ENCODE measurements around the gene CLDND1.
A peak's percentile ranks its signal among the peaks of the same experiment; 100 is the strongest.
"Not testable (repeated sequence)": the region's sequence is repeated elsewhere in the genome, so short reads cannot be mapped to it uniquely, and the experiment has no call there.

The CLDND1 gene

DNA sequence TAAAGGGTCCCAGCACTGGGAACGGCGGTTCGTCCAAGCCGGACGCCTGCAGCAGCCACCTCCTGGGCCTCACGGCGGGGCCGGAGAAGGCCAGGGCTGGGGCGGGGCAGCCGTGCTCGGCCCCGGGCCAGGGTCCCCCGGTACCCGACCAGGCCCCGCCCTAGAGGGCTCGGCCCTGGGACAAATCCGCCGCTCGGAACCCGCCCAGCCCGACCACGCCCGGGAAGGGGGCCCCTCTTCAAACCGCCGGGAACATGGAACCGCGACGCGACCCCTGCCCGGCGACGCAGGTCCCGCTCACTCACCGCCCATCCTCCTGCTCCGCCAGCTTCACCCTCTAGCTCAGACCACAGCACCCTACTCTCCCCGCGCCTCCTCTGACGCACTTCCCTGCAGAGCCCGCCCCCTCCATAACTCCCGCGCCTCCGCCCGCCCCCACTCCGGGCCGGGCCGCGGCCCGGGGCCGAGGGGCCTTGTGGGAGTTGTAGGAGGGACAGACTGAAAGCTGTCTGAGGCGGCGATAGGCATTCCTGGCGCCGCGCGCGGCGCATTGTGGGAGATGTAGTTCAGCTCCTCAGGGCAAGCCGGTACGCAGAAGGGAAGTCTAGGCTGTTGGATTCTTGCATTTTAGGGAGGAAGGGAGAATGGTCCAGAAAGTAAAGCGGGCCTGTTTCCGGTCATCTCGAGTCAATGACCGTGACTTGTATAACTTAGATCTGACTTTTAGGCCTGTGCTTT, at the start of gene CLDND1:
Gene CLDND1 (minus strand): TSS at position 359 of the 738 bp plus-strand sequence. CDS start 1,478 bp downstream, outside the sequence.
- peak; percentile 98 for DNase-seq

DNA sequence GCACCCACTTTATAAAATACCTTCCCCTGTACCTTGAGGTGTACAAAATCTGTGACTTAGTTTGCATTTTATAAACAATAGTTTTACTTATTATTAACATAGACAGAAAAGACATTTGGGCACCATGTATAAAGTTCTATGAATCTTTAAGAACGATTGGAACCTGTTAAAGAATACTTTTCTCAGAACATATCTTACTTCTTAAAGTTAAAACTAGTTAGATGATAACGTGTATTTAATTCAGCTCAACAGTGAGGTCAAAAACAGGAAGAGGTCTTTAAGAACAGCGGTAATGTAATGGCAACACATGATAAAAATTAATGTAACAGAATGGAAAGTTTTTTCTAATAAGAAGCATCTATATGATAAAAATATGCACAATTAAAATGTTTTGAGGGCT, 45.7 kb upstream of the CLDND1 start:
- DNase-seq: no peak

DNA sequence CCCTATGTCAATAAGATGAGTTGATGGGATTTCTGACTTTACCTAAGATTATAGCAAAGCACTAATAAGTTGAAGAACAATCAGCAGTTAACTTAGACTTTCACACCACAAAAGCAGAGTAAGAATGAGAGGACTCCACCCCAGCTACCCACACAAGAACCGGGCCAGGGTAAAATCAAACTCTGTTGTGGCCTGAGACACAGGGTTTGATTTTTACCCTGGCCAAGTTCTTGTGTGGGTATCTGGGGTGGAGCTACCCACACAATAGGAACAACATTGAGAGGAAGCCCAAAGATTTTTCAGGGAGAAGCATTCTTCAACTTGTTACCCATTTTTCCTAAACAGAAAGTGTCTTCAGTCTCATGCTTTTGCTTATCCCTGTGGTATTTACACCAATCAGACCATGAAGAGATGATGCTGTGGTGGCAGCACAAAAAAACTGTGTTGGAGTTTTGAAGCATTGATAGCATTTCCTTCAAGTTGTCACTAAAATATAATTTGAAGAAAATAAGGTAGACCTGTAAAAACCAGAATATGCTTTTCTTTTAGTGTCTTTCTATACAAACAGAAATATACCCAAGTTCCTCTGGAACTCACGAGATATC, 45.1 kb upstream of the CLDND1 start:
- peak; percentile 78 for DNase-seq

DNA sequence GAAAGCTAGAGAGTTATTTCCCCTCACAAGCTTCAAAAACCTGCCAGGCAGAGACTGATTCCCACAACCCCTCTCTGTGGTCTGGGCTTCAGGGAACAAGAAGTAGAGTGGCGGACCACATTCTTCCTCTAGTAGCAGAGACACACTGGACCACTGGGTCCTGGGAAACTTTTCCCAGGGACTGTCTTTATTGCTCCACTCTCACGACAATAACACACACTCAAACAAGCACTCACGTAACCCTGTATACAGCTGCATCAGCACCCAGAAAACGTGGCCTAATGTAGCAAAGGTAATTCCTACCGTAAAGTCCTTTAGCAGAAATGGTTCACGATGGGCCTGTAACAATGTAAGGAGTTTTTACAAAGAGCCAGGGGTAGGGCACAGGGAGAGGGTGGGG, 43.1 kb upstream of the CLDND1 start:
- DNase-seq: no peak

DNA sequence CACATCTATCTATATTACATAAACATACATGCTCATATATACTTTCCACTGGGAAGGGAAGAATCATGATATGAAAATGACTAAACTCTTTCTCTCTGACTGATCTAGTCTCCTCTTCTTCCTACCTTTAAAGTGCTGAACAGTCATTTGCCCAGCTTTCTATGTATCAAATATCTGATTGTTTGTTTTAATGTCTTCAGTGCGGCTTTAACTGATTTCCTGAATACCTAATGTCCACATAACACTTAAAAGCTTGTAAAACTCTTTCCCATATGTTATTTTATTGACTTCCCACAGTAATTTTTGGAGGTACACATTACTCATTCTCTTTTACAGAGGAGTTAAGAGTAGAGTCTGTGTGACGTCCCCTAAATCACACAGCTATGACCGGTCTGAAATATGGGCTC, 42.5 kb upstream of the CLDND1 start:
- DNase-seq: peak; percentile 80

DNA sequence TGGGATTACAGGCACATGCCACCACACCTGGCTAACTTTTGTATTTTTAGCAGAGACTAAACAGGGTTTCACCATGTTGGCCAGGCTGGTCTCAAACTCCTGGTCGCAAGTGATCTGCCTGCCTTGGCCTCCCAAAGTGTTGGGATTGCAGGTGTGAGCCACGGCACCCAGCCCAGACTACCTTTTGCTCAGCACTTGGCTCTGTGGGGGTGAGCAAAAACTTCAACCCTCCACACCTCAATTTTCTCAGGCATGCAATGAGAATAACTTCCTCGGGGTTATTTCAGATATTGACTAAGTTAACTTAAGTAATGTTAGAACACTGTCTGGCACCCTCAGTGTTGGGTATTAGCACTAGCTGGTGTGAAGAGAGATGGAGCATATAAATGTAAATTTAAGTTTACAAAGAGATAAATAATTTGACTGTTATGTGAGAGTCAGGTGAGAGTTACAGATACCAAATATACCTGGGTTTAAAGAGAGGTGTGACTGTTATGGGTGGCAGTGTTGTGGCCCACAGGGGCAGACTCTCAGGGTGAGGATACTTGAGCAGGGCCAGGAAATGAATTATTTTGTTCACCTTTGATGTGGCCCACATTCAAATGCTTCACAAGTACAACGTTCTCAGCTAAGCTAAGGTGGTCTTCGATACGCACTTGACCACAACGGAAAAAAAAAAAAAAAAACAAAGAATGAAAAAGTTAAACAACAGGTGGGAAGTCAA, 41.7 kb upstream of the CLDND1 start:
- DNase-seq: peak; percentile 53

DNA sequence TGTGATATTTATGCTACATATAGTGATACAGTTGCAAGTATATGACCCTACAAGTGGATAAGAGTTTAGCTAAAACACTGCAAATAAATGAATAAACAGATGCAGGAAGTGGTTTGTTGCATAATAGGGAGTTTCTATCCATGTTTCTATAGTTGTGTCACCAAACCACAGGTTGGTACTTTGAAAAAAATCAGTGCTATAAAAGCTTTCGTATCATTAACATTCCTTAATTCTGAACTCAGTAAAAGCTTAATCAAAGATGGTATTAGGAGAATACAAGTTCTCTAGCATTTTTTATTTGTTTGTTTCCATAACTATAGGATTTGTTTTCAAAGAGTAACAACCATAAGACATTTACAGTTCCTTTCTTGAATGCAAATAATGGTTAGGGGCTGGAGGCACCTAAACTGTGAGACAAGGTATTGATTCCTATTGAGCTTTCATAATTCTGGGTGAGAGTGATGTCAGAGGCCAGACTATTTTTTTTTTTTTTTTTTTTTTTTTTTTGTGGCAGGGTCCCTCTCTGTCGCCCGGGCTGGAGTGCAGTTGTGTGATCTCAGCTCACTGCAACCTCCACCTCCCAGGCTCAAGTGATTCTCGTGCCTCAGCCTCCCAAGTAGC, 41.1 kb upstream of the CLDND1 start:
- DNase-seq: peak; percentile 81

DNA sequence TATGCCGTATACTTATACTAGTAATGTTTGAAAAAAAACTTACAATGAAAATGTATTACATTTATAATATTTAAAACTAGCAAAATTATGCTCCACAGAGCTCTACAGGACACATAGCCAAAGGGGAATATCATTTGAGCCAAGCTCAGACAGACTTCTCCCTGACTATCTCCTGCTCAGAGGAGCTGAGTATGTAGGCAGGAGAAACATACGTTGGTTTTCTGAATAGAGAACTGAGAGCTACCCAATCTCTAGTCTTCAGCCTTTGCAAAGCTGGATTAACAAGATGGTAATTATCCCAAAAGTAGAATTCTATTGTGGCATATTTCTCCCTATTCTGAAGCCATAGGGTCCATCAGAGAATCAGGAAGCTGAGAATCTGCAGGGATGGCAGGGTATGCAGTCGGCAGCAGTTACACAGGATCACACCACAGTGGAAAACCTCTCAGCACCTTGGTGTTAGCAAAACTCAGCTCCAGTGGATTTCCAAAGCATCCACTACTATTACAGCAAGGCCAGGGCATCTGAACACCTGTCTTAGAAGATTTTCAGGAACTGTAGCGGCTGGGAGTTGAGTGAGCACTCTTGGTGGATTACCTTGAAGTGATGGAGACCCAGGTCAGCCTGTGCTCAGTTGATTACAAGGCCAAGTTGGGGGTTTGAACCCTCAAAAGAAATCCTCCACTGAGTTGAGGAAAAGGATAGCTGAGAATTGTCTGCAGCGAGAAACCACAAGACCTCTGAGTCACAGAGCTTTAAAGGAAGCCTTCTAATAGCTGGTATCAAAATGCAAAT, 39.2 kb upstream of the CLDND1 start:
- DNase-seq: peak; percentile 76

DNA sequence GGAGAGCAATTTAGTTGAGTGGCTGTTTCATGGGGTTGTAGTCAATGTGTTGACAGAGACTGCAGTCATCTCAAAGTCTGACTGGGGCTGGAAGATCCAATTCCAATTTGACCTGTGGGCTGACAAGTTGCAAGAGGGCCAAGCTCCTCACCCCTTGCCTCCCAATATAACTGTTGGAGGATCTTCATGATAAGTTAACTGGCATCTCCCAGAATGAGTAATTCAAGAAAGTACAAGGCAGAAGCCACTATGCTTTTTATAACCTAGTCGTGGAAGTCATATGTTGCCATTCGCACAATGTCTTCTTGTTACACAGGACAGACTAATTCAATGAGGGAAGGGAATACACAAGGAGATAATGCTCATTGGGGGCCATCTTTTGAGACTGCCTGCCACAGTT, 38.2 kb upstream of the CLDND1 start:
- peak; percentile 80 for DNase-seq

DNA sequence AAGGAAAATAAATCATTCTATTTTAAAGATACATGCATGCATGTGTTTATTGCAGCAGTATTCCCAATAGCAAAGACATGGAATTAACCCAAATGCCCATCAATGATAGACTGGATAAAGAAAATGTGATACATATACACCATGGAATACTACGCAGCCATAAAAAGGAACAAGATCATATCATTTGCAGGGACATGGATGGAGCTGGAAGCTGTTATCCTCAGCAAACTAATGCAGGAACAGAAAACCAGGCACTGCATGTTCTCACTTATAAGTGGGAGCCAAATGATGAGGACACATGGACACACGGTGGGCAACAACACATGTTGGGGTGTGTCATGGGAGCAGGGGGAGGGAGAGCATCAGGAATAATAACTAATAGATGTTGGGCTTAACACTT, 37.1 kb upstream of the CLDND1 start:
- not testable (repeated sequence) for DNase-seq

DNA sequence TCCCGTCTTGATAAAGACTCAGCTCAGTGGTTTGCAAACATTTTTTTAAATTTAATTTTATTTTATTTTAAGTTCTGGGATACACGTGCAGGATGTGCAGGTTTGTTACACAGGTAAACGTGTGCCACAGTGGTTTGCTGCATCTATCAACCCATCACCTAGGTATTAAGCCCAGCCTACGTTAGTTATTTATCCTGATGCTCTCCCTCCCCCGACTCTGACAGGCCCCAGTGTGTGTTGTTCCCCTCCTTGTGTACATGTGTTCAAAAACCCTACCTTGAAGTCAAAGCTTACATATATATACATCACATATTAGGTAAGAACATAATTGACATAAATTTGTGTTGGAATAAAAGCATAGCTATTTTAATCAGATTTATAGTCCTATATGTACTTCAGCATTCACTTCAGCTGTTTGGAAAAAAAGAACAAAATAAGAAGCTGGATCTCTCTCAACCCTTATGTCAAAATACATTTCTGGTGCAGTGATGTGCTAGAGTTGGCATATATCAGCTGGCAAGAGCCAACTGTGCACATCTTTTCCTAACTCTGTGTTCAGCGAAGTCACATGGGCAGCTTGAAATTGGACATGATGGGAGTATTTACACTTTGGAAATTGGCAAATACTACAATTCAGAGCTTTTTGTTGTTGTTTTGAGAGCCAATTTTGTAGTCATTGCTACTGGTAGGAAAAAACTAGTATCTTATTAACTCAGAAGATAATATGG, 35.6 kb upstream of the CLDND1 start:
- no peak for DNase-seq

DNA sequence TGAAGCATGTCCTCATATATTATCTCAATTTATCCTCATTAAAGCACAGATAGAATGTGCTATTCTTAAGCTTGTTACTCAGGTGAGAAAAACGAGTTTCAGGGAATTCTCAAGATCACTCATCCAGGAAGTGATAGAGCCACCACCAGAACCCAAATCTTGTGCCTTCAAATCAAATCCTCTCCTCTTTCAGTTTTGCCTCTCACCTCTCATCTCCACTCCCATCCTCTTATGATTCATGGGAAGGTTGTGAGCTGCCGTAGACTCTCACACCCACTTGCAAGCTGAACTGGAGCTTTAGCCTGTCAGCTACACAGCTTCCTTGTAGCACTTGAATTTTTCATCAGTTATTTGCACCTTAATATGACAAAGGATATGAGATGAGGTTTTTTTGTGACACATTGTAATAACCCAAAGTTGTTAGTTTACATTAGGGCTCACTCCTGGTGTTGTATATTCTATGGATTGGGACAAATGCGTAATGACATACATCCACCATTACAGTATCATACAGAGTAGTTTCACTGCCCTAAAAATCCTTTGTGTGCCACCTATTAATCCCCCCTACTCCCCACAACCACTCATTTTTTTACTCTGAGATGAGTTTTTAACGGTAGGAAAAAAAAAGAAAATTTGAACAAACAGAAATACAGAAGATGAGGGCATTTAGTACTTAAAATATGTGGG, 34.8 kb upstream of the CLDND1 start:
- DNase-seq: peak; percentile 95

DNA sequence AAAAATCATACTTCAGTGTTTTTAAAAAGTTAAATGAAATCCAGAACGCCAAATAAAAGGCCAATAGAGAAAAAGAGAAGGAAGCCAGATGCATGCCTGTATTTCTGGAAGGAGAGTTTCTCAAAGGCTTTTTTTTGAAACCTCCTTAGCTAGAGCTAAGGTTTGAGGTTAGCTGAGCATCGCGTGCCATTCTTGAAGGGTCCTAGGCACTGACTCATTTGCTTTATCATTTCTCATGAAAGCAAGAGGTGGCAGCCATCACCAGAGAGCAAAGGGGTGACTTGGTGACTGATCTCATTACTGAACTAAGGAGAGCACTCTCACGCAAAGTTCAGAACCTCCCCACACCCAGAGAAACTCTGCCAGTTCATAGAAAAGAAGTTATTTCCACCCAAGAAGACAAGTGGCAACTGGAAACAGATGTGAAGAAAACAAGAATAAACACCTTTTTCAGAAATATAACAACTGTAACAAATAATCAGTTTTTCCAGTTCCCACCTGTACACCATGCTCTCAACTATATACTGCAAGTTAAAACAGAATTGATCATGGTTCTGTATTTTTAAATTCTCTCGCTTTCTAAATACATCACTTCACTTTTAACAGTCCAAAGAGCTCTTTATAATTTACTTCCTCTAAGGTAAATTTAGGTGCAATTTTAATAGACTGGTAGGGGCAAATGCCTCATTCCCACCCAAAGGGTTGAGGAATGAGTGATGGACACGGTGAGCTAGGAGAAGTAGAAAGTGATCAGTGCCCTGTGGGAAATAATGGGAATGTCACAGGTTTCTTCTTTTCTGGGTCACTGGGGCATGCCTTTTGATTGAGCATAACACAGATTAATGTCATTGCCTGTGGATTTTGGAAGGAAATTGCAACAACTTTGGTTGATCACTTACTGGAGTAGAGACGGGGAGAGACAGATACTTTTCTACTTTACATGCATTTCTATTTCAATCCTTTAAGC, 33.7 kb upstream of the CLDND1 start:
- DNase-seq: peak; percentile 98

DNA sequence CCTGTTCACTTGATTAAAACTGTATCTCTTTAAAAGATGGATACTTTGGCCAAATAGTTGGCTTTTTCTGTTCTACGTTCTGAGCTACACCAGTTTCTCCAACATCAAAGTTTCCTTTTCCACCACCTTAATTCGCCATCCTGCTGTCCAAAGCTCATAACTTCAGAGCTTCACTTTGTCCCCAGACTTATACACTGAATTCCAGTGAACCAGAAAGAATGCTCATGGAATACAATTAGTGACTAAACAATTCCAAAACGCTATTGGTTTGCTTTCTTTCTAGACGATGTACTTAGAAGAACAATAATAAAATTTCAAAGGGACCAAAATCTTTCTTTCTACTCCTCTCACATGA, 32.3 kb upstream of the CLDND1 start:
- no peak for DNase-seq

DNA sequence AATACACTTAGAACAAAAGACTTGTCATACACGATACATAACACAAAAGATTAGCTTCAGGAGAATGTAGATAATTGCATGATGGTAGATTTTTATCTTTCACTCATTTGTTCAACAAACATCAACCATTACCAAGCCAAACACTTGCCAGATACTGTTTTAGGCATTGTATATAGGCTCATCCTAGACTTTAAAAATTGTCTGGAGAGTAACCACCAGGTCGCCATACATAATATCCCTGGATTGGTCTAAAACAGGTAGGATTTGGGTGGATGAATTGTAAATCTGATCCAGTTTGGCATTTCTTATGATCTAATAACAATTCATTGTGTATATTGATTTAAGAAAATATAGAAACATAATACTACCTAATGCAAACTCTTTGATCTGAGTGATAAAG, 31.9 kb upstream of the CLDND1 start:
- DNase-seq: no peak

DNA sequence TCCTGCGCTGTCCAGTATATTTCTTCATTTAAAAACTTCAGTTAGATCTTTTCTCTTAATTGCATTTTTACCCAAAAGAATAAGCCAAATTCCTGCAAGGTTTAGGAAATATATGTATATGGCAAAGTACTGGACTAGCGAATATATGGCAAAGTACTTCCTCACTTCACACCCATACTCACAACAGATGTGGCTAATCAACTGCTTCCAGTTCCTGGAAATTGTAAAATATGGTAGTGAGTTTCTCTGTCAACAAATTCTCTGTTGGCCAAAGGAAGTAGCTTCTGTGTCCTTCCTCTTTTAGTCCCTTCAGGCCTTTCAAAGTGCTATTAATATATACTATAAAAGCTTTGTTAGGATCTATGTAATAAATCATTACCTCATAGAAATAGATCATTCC, 31.1 kb upstream of the CLDND1 start:
- peak; percentile 69 for DNase-seq

DNA sequence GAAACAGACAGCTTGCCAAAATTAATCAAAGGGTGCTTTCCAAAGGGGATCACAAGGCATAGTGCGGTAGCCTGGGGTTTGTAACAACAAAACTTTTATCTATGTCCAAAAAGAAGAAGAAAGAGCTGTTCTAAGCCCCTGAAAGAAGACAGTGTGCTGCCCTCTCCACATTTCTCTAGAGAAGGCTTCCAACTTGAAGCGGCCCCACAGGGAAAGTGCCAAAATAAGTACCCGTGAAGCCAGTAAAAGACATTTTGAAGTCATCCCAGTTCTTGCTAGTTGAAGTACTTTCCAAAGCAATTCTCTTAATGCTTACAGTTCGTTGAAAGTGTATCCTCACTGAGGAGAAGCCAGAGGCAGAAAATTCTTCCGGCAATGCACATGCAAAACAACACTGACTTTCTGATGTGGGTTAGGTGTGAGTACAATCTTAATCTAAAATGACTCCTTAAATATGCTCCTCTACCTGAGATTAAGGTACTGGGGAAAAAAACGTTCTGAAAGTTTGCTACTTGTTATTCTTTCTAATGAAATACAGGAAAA, 30.4 kb upstream of the CLDND1 start:
- peak; percentile 67 for DNase-seq

DNA sequence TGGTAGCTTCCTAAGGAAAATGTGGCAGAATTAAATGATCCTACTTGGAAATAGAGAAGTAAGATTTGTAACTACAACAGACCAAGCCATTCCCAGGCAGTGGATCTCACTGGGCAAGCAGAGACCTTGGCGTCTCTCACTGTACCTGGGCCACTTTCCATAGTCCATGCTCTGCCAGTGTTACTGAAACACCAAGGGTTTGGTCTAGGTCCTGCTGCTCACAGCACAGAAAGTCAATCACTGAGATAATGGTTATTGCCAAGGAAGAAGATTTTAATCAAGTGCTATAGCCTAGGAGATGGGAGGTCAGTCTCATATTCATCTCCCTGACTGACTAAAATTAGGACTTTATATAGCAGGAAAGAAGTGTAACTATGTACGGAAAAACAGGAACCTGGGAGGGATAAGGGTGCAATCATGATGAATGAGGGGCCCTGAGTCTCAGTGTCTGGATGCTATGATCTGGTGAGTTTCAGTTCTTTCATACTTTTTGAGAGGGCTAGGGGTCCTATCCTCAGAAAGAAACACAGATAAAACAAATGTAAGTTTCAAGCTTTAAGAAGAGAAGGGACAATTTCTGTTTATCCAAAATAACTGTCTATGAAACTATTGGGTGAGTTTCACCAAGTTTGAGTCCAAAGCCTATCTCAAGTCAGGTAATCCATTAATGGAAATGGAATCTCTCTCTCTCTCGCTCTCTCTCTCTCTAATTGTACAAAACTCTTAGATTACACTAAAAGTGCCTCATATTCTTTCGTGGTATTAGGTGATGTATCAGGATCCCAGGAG, 29.7 kb upstream of the CLDND1 start:
- no peak for DNase-seq

DNA sequence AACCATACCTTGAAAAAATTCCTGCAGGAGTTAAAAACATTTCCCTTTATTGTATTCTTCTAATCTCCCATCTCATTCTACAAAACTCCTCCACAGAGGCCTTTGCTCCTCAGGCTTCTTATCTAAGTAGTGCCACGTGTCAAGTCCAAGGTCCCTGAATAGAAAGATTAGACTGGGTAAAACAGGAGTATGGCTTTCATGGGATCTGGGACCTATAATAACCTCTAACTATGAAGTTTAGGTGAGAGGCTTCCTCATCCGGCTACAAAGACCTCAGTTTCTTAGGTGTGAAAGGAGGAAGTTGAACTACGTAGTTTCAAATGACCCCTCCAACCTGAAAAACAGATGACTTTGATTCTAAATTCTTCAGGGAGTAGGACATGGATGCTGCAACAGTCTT, 29.1 kb upstream of the CLDND1 start:
- no peak for DNase-seq
